NOMO-1 (cell line): Measurements from ENCODE around the gene EFEMP2.

Source experiments
- DNase-seq, 2 experiments: peaks; one replicate each; lab custom pipeline; 2025; ENCODE audit not compliant: unreplicated experiment in 2 of 2; lab: John Stamatoyannopoulos, UW

The EFEMP2 gene

DNA sequence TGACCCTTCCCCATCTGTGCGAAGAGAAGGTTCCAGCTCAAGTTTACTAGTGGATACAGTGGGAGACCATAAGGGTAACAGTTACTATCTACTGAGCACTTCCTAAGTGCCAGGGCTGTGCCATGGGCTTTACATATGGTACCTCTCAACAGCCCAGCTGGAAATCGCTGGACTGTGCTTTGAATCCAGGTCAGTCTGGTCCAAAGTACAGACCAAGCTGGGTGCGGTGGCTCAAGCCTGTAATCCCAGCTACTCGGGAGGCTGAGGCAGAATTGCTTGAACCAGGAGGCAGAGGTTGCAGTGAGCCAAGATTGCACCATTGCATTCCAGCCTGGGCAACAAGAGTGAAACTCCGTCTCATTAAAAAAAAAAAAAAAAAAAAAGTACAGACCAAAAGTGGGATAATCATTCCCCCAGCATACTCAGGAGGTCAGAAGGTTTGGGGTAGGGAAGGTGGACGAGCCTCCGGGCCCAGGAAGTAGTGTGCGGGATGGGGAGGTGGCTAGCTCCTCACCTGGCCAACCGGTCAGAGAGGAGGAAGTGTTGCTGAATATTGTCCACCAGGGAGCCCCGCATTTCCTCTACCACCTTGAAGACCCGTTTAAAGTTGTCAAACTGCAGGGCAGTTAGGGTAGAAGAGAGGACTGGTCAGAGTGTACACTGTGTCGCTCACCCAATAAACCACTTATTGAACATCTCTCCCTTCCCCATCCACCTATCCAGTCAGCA, 13.4 kb upstream of the EFEMP2 start:
- DNase-seq: no peak

- no peak for DNase-seq
These were observed 12.6 kb upstream of the EFEMP2 start for GRCh38 chr11:65885231-65885630.

DNA sequence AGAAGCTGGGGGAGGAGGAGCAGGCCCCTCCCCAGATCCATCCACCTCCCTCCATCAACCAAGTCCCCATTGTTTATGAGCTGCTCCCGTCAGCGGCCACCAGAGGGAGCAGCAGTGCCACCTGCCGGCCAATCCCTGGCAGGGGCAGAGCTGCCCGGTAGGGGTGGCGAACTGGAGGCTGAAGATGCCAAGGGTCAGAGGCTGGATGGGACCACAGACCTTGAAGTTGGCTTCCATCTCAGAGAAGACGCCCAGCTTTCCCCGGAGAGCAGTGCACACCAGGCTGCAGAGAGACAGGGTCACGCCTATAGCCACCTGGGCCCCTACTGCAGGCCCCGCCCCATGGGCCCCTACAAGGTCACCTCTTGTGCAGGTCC, 12.1 kb upstream of the EFEMP2 start:
- DNase-seq: peak; percentile 57 to 75

- DNase-seq: no peak
These were observed 11.5 kb upstream of the EFEMP2 start for GRCh38 chr11:65883786-65884715.

GRCh38 chr11:65883058-65883761, 10.6 kb upstream of the EFEMP2 start:
- no peak for DNase-seq

GRCh38 chr11:65882120-65883057, 9.8 kb upstream of the EFEMP2 start:
- DNase-seq: no peak

DNA sequence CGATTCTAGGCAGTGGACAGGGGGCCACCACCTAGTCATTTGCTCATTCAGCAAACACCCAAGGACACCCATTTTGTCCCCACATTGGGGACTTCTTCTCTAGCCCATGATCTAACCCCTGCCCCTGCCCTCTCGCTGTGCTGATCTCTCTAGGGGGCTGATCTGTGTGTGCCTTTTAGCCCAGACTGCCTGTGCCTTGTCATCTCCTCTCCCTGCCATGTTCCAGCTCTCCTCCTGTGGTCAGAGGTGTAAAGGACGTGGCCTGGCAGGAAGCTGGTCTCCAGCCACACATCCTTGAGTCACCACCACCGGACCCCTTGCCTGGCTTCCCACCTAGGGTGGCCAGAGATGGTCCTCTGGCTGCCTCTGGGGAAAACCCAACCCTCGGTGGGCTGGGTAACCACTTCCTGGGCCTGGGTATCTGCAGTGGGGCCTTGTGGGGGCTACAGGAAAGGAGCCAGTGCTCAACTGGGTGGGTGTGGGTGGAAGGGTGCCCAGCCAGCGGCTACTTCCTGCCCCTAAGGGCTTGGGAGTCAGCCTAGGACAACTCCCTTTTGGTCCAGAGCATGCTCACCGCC, 8.3 kb upstream of the EFEMP2 start:
- DNase-seq: no peak

- no peak for DNase-seq
These were observed 7.4 kb upstream of the EFEMP2 start for GRCh38 chr11:65880027-65880426.

- DNase-seq: no peak
These were observed 7.0 kb upstream of the EFEMP2 start, which contains the start of gene CTSW for GRCh38 chr11:65879617-65880016. TSS of gene CTSW (plus strand) at chr11:65879837. CDS start at chr11:65879855, 18 bp downstream.

- peak; percentile 80 to 83 for DNase-seq
These were observed 937 bp upstream of the EFEMP2 start for GRCh38 chr11:65873318-65874156.

DNA sequence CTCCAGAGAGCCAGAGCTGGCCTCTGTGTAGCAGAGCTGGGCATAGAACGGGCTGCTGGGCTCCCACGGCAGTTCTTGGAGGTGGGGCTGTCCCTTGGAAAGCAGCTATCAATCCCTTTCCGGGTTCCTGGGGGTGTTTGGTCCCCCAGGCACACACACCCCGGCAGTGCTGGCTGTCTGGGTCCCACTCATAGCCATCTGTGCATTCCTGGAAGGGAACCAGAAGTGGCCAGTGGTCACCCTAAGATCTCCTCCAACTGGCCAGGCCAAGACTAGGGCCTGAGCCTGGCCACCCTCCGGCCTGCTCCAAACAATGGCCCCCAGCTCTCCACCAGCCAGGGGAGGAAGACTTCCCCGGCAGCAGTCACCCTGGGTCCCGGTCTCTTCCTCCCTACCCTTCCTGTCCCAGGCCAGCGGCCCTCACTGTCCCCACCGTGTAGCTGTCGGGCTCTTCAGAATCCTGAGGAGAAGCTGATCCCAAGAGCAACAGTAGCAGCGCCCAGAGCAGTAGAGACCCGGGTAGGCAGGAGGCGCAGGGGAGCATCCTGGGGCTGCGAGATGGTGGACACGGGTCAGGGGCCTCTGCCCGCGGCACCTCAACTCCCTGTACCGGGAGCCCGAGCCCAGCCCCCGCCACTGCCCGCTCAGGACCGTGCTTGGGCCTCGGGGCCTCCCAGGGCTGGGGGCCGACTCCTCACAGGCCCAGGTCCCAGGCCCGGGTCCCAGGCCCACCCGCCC, 620 bp downstream of the EFEMP2 start:
- no peak for DNase-seq

DNA sequence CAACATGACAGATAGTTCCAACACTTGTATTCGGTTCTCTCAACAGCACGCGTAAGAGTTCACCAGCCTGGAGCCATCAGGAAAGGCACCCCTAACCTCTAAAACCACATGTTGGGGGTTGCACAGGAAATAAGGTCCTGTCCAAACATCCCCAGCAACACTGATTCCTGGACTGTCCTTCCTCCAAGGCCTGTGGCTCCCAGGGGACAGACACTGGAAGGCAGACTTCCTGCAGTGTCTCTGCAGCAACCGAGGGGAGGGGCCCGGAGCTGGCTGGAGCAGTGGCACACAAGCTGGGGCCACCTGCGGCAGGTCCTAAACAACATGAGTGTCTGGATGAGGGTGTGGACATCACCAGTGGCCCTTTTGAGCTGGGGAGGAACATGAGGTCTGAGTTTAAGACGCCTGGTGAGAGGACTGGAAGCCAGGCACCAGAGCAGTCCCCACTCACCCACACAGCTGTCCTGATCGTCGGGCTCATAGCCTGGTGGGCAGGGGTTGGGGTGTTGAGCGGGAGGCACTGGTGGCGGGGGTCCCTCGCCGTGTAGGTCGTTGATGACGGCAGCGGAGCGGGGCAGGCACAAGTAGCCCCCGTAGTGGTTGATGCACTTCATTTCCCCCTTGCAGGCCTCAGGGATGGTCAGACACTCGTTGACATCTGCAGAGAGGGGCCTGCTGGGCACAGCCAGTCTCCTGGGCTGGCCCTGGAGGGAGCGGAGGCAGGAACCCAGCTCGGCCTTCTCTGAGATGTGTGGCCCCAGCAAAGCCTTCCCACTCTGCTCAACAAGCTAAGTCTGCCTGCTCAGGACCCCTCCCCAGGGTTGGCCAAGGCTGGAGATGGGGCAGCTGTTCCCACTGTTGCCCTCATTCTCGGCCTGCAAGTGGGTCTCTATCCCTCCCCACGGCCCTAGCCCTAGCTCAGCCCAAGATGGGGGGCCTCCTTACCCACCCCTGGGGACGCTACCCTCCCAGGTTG, 1.6 kb downstream of the EFEMP2 start:
- DNase-seq: no peak

GRCh38 chr11:65870307-65870658, 2.3 kb downstream of the EFEMP2 start:
- no peak for DNase-seq

- no peak for DNase-seq
These were observed 2.8 kb downstream of the EFEMP2 start for GRCh38 chr11:65869643-65870306.

DNA sequence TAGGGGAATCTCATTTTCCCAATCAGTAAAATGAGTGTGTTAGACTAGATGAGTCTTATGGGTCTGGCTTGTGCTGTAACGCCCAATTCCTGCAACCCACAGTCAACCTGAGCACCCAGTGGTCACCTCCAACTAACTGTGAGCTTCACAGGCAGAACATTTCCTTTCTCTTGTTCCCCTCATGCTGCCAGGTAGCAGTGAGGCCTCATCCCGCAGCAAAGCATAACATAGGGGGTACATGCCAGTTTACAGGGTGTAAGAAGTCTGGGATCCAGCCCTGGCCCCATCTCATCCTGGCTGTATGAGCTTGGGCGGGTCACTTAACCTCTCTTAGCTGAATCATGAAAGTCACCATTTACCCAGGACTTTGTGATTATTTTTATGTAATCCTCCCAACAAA, 3.7 kb downstream of the EFEMP2 start:
- DNase-seq: no peak

DNA sequence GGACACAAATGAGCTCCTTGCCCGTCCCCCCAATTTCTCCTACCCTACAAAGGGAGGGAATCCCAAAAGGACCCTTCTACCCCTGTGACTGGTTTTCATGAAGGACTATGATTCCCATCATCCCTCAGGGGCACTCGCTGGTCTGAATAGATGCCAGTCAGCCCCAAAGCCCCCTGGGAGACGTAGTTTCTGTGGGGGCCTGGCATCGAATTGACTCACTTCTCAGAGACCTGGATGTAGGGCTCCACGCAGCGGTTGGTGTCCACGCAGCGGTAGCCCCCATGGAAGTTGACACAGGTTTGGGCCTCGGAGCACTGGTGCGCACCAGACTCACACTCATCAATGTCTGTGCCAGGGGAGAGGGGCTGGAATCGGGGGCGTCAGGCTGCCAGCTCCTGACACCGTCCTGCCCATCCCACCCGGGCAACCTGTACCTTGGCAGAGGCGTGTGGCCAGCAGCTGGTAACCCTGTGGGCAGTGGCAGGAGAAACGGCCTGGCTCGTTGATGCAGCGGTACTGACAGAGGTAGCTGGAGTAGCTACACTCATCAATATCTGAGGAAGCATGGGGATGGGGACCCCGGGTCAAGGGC, 4.4 kb downstream of the EFEMP2 start:
- DNase-seq: no peak
